ENCODE results near the gene NMUR1.

NMUR1 gene

GRCh38 chr2:231526341-231527090, 3.7 kb downstream of the NMUR1 start:
- DNase-seq (ENCODE audit: low read depth in 2 of 2) = no peak

DNA sequence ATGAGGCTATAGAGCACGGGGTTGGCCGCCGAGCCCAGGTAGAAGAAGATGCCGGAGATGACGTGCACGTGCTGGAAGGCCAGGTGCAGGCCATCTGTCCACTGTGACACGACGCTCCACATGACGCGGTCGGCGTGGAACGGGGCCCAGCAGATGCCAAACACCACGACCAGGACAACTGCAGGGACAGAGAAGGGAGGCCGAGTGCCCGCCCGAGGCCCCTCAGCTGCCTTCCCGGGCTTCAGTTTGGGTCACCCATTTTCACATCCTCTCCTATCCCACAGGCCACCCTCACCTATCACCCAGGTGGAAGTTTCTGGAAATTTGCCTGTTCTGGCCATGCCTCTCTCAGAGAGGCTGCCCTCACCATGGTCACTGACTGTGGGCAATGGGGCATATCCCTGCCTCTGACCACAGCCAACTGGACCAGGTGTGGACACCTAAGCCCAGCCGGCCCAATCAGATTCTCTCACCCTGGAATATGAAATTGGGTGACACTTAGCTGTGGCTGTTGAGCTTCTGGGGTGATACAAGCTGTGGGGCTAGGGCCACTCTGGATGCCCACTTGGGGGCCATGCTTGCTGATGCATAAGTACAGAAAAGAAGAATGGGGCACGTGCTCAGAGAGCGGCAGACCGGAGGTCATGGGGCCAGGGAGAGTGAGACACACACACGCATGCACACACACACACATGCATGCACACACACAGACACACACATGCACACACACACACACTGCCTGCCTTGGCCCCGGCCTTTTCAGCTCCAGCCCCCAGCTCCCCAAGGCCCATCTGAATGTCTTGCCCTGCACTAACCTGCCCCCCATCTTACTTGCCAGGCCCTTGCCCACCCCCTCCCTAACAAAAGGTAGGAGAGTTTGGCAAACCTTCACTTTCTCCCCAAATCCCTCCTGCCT, 4.7 kb downstream of the NMUR1 start:
- DNase-seq (ENCODE audit: low read depth in 2 of 2) = no peak

DNA sequence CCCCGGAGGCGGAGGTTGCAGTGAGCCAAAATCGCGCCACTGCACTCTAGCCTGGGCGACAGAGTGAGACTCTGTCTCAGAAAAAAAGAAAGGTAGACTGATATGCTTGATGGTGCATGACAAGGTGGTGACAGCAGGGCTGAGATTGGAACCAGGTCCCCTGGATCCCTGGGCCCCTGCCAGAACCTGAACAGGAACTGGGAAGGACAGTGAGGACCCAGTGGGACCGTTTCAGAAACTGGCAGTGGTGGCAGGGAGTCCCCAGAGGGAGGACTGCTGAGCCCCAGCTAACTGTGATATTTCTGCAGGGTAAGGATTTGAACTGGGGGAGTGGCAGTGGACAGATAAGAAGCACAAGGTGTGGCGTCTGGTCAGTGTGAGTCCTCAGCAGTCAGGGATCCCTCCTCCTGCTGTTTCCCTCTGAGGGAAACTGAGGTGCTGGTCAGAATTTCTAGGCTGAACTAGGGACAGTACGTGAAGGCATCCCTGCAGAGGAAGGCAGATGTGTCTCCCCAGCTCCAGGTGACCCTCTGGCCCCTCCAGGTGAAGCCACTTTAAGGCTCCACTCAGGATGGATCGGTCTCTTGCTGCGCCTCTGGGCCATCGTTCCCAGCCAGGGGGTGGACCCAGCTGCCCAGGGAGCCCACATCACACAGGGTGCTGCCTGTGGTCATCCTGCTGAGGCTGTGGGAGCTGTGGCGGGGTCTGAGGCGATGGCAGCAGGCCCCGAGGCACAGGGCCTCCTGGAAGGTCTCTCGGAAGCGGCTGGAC, 5.6 kb downstream of the NMUR1 start:
- DNase-seq (ENCODE audit: low read depth in 2 of 2) = no peak

DNA sequence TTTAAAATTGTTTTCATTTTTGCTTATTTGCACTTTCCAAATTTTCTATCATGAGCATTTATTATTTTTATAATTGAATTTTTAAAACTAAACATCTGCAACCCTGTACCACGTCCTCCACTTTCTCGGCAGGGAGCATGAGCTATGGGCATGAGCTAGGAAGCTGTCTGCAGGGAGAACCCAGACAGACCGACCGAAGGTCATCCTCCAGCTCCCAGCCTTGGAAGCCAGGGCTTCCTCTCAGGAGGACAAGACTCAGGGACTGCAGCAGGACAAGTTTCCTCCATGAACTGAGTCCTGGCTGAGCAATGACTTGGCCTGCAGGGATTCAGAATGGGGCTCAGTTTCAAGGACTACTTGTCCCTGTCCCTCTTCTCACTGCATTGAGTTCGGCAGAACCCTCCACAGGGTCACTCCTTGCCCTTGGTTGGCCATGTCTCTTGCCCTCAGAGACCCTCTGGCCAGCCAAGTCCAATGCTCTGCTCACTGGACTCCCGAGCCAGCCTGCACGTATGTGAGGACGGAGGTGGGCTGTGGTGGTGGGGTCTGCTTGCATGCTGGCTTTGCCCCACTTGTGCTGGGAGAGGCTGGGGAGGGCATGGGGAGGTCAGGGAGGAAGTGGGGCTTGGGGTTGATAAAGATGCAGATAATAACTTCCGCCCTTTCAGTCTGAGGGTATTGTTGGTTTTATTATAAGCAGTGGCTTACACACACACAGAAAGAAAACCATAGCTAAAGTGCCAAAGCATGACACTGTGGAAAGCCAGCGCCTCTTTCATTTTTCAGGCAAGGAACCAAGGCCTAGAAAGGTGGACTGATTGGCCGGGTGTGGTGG, 6.6 kb downstream of the NMUR1 start:
- DNase-seq (ENCODE audit: low read depth in 2 of 2) = no peak

GRCh38 chr2:231522418-231523180, 7.6 kb downstream of the NMUR1 start:
- DNase-seq (ENCODE audit: low read depth in 2 of 2) = no peak

- no peak for DNase-seq (ENCODE audit: low read depth in 2 of 2)
Observed at GRCh38 chr2:231521443-231521842, 8.8 kb downstream of the NMUR1 start.

GRCh38 chr2:231519975-231520555, 10.2 kb downstream of the NMUR1 start:
- no peak for DNase-seq (ENCODE audit: low read depth in 2 of 2)

DNA sequence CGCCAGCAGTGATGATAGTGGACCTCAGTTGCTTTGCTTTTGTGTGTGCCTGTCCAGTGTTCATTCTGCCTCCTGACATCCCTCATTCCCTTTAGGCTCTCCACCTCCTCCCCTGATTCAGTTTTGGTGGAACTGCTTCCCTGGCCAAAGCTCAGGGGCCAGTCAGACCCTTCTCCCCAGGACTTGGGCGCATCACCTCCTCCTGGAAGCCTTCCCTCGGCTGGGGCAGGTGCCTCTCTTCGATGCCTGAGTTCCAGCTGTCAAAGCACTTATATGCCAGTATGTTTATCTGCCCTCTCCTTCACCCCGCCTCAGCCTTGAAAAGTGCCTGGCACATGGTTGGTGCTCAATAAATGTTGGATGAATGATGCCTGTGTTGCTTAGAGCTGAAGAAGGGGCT, 11.5 kb downstream of the NMUR1 start:
- no peak for DNase-seq (ENCODE audit: low read depth in 2 of 2)

- DNase-seq (ENCODE audit: low read depth in 2 of 2) = no peak
Observed at GRCh38 chr2:231515603-231516002, 14.6 kb downstream of the NMUR1 start.

DNA sequence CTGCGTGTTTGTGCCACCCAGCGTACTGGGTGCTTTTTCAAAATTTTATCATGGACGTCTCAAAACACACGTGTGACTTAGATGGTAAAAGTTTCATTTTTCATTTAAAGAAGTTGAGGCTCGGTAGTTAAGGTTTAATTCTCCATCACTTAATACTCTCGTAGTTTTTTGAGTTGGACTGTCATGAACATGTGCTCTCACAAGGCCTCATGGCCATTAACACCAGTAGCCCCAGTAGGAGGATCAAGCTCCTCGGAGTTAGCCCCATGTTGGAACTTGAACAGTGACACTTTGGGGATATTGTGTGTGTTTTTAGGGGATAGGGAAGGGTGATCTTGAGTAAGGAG, 15.3 kb downstream of the NMUR1 start:
- DNase-seq (ENCODE audit: low read depth in 2 of 2) = no peak

DNA sequence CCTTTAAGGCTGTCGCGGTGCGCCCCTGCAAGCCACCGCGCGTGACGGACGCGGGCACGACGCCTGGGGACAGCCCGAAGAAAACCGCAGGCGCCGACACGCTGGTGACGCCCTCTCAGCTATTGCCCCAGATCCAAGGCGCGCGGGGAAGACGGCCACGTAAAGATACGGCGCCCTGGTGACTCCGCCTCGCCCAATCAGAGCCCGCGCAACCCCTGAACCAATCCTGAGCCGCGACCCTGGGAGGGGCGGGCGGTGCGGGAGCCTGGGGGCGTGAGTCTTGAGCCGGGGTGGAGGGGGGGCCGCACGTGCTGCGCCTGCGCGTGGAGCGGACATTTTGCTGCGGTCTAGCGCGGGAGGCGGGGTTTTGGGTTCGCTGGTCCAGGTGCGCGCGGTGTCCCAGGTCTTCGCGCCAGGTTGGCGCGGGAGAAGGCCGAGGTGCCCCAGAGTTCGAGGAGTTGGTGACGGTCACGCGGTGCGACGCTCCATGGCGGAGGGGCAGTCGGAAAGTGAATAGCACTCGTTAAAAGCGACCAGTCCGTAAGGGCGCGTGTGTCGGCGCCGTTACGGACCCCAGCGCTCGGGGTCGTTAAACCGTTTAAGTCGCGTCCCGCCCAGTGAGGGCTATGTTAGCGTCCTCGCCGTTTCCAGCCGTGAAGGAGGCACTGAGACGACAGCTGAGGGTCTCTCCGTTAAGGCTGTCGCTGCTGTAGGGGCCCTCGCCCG, 15.9 kb downstream of the NMUR1 start:
- peak; percentile 89 to 95 for DNase-seq (ENCODE audit: low read depth in 2 of 2)

DNA sequence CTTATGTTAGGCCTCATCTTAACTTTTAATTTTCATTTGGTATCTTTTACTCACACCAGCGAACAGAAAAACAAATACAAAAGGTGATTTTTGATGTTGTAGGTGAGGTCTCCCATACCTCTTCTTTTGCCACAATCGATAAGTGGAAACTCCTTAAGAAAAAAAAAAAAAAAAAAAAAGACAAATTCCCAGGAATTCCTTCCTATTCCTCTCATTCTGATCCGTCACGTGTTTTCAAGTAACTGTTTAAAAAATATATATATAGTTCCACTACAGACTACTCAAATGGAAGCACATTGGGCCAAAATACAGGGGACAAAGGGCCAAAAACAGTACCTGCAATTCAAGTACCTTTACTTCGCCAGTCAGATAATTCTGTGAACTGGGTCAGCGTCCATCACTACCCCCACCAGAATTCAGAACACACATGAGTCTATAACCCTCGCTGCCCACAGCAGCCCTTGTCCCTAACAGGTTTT, 16.5 kb downstream of the NMUR1 start:
- DNase-seq (ENCODE audit: low read depth in 2 of 2) = no peak

- DNase-seq (ENCODE audit: low read depth in 2 of 2) = no peak
Observed at GRCh38 chr2:231512222-231512621, 18.0 kb downstream of the NMUR1 start.

DNA sequence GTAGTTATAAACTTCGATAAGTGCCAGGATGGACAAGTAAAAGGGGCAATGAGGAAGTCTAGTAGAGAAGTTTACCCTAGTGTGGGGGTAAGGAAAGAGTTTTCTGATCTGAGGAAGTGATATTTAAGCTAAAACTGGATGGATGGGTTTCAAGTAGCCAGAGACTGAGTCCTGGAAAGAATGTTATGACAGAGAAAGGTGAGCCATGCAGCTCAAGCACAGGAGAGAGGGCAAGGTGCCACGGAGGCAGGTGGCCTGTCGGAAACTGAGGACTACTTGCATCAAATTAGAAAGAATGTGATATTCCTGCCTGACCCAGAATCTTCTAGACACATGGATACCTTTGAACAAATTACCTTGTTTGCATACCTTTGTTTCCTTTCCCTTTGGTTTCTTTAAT, 26.5 kb downstream of the NMUR1 start:
- no peak for DNase-seq (ENCODE audit: low read depth in 2 of 2)

DNA sequence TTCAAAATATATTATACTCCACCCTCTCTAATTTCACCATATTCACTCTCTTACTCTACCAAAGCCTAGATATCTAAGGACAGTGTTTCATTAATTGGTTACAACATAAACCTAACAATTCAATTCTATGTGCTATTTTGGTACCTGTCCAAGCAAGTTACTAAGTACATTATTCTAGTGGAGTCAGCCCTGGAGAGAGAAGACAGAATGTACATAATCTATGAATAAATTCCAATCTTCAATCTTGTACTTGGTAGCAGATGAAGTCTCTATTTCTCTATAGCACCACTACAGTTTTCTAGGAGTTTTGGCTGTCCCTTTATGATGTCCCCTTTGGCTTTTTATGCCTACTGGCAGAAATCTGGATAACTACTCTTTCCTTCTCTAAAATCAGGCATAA, 27.6 kb downstream of the NMUR1 start:
- no peak for DNase-seq (ENCODE audit: low read depth in 2 of 2)

- no peak for DNase-seq (ENCODE audit: low read depth in 2 of 2)
Observed at GRCh38 chr2:231497651-231498050, 32.6 kb downstream of the NMUR1 start.

DNA sequence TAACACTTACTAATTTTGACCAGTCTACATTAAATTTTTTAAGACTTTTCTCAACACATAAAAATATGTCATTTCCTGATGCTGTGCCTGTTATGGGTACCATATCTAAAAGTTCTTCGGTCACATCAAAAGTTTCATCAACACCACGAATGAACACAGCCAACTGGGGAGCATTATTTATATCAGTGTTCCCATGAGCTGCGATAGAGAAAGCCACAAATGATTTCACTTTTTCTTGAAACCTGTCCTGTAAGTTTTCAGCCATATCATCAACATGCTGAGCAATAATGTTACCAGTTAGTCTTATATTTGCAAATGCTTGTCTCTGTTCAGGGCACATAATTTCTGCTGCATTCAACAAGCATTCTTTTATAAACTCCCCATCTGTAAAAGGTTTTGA, 35.6 kb downstream of the NMUR1 start:
- DNase-seq (ENCODE audit: low read depth in 2 of 2) = no peak

GRCh38 chr2:231490801-231491200, 39.4 kb downstream of the NMUR1 start:
- no peak for DNase-seq (ENCODE audit: low read depth in 2 of 2)

GRCh38 chr2:231489990-231490389, 40.3 kb downstream of the NMUR1 start:
- no peak for DNase-seq (ENCODE audit: low read depth in 2 of 2)

GRCh38 chr2:231488331-231488730, 41.9 kb downstream of the NMUR1 start:
- no peak for DNase-seq (ENCODE audit: low read depth in 2 of 2)

Measured in stimulated activated CD4-positive, alpha-beta T cell treated with anti-CD3 and anti-CD28 coated beads, Interleukin-1b, Interleukin-23, amount 100 ng/mL, for 1 hour (primary cell).